ENCODE data around the gene KANSL1.

DNA sequence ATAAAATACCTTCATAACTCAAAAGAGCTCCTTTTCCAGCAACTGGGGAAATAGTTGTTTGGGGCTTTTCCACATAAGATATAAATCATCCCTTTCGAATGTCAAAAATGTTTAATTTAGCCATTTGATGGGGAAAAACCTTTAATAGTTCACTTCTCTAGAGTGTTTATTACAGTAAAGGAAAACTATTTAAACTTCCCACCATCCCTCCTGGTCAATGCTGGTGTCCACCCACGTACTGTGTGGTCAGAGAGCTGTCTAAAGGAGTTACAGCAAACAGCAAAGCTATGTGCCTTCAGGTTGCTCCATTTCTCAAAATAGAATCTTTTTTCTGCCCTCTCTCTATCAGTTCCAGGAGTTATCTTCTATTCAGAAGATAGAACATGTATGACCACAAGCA lies 33.5 kb downstream of the KANSL1 start:
- TF ChIP-seq RAD21 (CRISPR knock-in tag; conservative IDR thresholded peaks at IDR 0.05 in 1 of 2, IDR thresholded peaks at IDR 0.05 in 1 of 2) (no peak), MXI1 (IDR thresholded peaks at IDR 0.05; ENCODE audit: low read depth, low read length) (no peak), NR2C2 (CRISPR knock-in tag; IDR thresholded peaks at IDR 0.05) (no peak), NR2C2 (tag; IDR thresholded peaks at IDR 0.05) (no peak), MTA3 (IDR thresholded peaks at IDR 0.05; ENCODE audit: borderline replicate concordance) (no peak), ZBTB17 (CRISPR knock-in tag; IDR thresholded peaks at IDR 0.05) (no peak), FOXK1 (CRISPR knock-in tag; IDR thresholded peaks at IDR 0.05; ENCODE audit: borderline replicate concordance) (no peak), POLR2A (conservative IDR thresholded peaks at IDR 0.05) (no peak), KLF13 (tag; IDR thresholded peaks at IDR 0.05; ENCODE audit: borderline replicate concordance, low read depth) (no peak), TCFL5 (CRISPR knock-in tag; conservative IDR thresholded peaks at IDR 0.05) (no peak), ZNF384 (IDR thresholded peaks at IDR 0.05; ENCODE audit: low read depth, low read length) (no peak), HNRNPH1 (optimal IDR thresholded peaks at IDR 0.05; ENCODE audit: low read depth, low read length) (no peak)
- TF ChIP-seq, protein P1, sequence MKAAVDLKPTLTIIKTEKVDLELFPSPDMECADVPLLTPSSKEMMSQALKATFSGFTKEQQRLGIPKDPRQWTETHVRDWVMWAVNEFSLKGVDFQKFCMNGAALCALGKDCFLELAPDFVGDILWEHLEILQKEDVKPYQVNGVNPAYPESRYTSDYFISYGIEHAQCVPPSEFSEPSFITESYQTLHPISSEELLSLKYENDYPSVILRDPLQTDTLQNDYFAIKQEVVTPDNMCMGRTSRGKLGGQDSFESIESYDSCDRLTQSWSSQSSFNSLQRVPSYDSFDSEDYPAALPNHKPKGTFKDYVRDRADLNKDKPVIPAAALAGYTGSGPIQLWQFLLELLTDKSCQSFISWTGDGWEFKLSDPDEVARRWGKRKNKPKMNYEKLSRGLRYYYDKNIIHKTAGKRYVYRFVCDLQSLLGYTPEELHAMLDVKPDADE (conservative IDR thresholded peaks at IDR 0.05; ENCODE audit: control insufficient read depth, low read depth, low read length), result no peak

All from K562 (cell line).